ENCODE measurements around the gene ARL15. TPM values are rescaled to one million over a fixed set of nuclear protein-coding genes. Genes with fewer than 3 reads are reported as not detected.

ARL15 gene
- total RNA-seq, 2 experiments from 2014 or later, result 13.5 to 13.8 TPM

- Mint-ChIP-seq H3K9me3 (no peaks in the 10 kb centered on the region), H3K4me1 (no peaks in the 10 kb centered on the region), H3K36me3 (ENCODE audit: low read depth) (peaks cover 2% of the 10 kb centered on the region), H3K27ac (no peak overlapping the region), H3K4me3 (no peak overlapping the region), H3K27me3 (no peaks in the 10 kb centered on the region)
- POLR2A ChIA-PET, result no interaction called here
- CTCF ChIA-PET, result no interaction called here
- no peak for DNase-seq
Observed at GRCh38 chr5:54115735-54116403, 194.5 kb downstream of the ARL15 start.

DNA sequence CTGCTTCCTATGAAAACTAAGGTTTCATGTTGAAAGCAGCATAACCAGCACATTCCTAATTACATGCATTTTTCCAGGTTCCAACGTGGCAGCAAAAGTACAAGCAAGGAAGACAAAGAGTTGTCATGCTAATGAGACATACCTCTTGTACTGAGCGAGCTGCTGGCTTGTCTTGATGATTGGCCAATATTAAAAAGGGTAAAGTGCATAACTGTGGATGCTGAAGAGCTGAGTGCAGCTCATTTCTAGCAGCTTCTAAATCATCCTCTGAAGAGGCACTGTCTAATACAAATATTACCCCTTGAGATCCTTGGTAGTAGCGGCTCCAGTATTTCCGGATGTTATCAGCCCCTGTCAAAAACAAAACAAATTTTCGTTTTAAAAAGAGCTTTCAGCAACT, 197.3 kb downstream of the ARL15 start:
- no peak overlapping the region for H3K27ac Mint-ChIP-seq
- H3K36me3 Mint-ChIP-seq (ENCODE audit: low read depth), result peaks cover 2% of the 10 kb centered on the region
- DNase-seq, result no peak
- H3K4me1 Mint-ChIP-seq, result no peaks in the 10 kb centered on the region
- CTCF ChIA-PET, result no interaction called here
- no peaks in the 10 kb centered on the region for H3K27me3 Mint-ChIP-seq
- POLR2A ChIA-PET, result no interaction called here
- H3K9me3 Mint-ChIP-seq, result no peaks in the 10 kb centered on the region
- no peak overlapping the region for H3K4me3 Mint-ChIP-seq

DNA sequence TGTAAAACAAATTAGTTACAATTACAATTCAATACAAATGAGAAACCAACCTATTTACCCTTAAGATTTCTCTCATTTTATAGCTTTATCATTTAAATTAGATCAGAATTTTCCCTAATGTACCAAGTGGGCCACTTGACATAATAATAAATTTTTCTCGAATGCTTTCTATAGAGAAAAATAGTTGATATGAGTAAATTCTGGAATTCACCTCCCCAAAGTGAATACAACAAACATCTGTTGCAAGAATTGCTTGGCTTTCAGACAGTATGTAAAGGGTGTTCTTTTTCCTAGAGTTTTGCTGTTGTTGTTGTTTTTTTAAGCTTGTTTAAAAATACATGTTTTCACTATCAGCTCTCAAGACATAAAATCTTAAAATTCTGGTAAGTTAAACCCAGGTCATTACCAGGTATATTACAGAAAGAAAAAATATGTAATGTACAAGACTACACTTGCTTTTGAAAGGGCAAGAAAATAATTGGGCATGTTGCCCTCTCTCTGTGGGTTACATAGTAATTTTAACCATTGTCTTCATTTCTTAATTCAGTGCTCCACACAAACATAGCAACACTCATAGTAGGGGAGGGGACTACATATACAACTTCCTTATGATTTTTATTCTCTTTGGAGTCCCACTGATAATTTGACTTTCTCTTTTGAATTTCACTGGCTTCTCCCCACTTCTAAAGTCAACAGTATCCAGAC, 200.6 kb downstream of the ARL15 start:
- ChIA-PET CTCF (no interaction called here), POLR2A (no interaction called here)
- H3K9me3 Mint-ChIP-seq, result no peaks in the 10 kb centered on the region
- no peak overlapping the region for H3K4me3 Mint-ChIP-seq
- no peak overlapping the region for H3K27ac Mint-ChIP-seq
- DNase-seq, result no peak
- peaks cover 2% of the 10 kb centered on the region for H3K36me3 Mint-ChIP-seq (ENCODE audit: low read depth)
- no peaks in the 10 kb centered on the region for H3K4me1 Mint-ChIP-seq
- no peaks in the 10 kb centered on the region for H3K27me3 Mint-ChIP-seq

- Mint-ChIP-seq H3K4me1 (no peaks in the 10 kb centered on the region), H3K9me3 (no peaks in the 10 kb centered on the region), H3K27me3 (no peaks in the 10 kb centered on the region), H3K4me3 (no peak overlapping the region), H3K36me3 (ENCODE audit: low read depth) (peaks cover 2% of the 10 kb centered on the region), H3K27ac (no peak overlapping the region)
- no peak for DNase-seq
- ChIA-PET POLR2A (no interaction called here), CTCF (no interaction called here)
Observed at GRCh38 chr5:54108136-54108535, 202.2 kb downstream of the ARL15 start.

- Mint-ChIP-seq H3K27me3 (no peaks in the 10 kb centered on the region), H3K4me3 (no peak overlapping the region), H3K27ac (no peak overlapping the region), H3K9me3 (no peaks in the 10 kb centered on the region), H3K4me1 (no peaks in the 10 kb centered on the region), H3K36me3 (ENCODE audit: low read depth) (no peaks in the 10 kb centered on the region)
- ChIA-PET POLR2A (no interaction called here), CTCF (no interaction called here)
- DNase-seq, result no peak
Observed at GRCh38 chr5:54103871-54104270, 206.5 kb downstream of the ARL15 start.

GRCh38 chr5:54098267-54098666, 212.1 kb downstream of the ARL15 start:
- CTCF ChIA-PET, result no interaction called here
- no peak overlapping the region for H3K4me3 Mint-ChIP-seq
- no peaks in the 10 kb centered on the region for H3K4me1 Mint-ChIP-seq
- POLR2A ChIA-PET, result no interaction called here
- H3K9me3 Mint-ChIP-seq, result no peaks in the 10 kb centered on the region
- no peaks in the 10 kb centered on the region for H3K27me3 Mint-ChIP-seq
- no peaks in the 10 kb centered on the region for H3K36me3 Mint-ChIP-seq (ENCODE audit: low read depth)
- no peak for DNase-seq
- H3K27ac Mint-ChIP-seq, result no peak overlapping the region

DNA sequence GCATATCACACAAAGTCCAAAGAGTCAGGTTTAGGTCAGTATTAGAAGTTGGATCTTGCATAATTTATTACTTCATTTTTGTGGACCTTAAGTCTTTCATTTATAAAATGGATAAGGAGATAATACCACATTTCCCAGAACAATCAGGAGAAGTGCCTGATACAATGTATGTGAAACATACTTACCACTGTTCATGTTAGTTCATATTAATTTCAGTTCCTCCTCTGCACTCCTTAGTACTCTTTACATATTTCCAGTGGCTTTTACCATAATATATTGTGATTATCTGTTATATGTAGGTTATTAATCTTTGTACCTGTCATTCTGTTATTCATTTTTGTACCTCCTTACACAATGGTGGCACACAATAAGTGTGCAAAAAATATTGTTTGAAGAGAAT, 214.4 kb downstream of the ARL15 start:
- no peaks in the 10 kb centered on the region for H3K36me3 Mint-ChIP-seq (ENCODE audit: low read depth)
- H3K4me3 Mint-ChIP-seq, result no peak overlapping the region
- no peaks in the 10 kb centered on the region for H3K4me1 Mint-ChIP-seq
- no peak for DNase-seq
- H3K27me3 Mint-ChIP-seq, result no peaks in the 10 kb centered on the region
- H3K27ac Mint-ChIP-seq, result no peak overlapping the region
- POLR2A ChIA-PET, result no interaction called here
- no peaks in the 10 kb centered on the region for H3K9me3 Mint-ChIP-seq
- CTCF ChIA-PET, result no interaction called here

- Mint-ChIP-seq H3K4me3 (no peak overlapping the region), H3K36me3 (ENCODE audit: low read depth) (no peaks in the 10 kb centered on the region)
- CTCF ChIA-PET, result no interaction called here
Observed at GRCh38 chr5:54094706-54095105, 215.7 kb downstream of the ARL15 start.

GRCh38 chr5:54093861-54094260, 216.5 kb downstream of the ARL15 start:
- no peak for DNase-seq
- H3K9me3 Mint-ChIP-seq, result peaks cover 2% of the 10 kb centered on the region
- no peaks in the 10 kb centered on the region for H3K27me3 Mint-ChIP-seq
- no peak overlapping the region for H3K27ac Mint-ChIP-seq
- no peak overlapping the region for H3K4me3 Mint-ChIP-seq
- no peaks in the 10 kb centered on the region for H3K4me1 Mint-ChIP-seq
- ChIA-PET CTCF (no interaction called here), POLR2A (no interaction called here)
- no peaks in the 10 kb centered on the region for H3K36me3 Mint-ChIP-seq (ENCODE audit: low read depth)

More at GRCh38 chr5:54094706-54095105, 215.7 kb downstream of the ARL15 start:
- POLR2A ChIA-PET, result no interaction called here
- Mint-ChIP-seq H3K9me3 (no peaks in the 10 kb centered on the region), H3K27me3 (no peaks in the 10 kb centered on the region), H3K4me1 (no peaks in the 10 kb centered on the region), H3K27ac (no peak overlapping the region)
- no peak for DNase-seq

DNA sequence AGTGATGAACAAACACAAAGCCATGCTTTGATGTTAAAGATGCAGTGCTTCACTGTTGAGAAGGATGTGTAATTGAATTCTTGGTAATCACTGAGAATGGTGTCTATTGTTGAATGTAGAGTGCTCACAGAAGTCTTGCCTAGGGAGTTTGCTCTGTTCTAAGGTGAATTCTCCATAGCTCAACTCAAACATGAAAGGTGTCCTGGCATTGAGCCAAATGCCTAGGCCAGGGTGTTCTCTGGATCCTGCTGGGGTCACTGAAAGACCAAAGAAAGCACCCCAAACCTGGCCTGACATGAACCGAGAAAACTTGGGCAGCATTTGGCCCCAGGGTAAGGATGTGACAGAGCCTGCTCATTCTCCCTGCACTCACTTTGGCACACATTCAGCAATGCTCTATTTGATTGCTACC, 217.3 kb downstream of the ARL15 start:
- no peak overlapping the region for H3K4me3 Mint-ChIP-seq
- H3K9me3 Mint-ChIP-seq, result peaks cover 2% of the 10 kb centered on the region
- CTCF ChIA-PET, result no interaction called here

DNA sequence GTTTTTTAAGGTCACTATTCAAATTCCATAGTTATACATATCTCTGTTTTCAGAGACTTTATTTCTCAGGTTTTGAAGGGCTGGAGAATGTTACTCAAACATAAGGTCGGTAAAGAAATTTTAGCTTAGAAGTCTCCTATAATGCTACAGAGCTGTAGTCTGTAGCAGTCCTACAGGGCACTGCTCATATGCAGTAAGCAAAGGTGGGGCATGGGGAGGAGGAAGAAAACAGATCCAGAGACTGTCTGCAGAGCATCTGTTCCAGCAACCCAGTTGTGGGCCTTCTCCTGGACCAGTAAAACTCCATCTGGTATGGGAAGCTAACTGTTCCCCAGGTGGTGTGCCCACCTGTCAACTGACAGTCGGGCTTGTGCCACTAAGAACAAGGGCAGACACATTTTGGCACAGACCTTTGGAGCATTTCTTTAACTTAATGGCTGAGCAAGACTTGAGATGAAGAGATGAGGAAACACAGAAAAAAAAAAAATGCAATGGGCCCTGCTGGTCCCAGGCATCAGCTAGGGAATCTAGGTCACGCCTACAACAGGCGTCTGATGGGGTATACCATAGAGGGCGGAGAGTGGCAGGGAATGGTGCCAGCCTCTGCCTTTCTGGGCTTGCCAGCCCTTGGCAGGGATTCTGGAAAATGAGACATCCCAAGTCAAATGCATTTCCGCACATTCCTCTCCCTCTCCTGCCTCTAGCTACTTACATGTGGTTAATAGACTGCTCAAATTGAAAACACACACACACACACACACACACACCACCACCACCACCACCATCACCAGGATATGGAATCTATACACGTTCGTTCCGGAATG, 218.9 kb downstream of the ARL15 start:
- Mint-ChIP-seq H3K4me3 (no peak overlapping the region), H3K27ac (no peak overlapping the region), H3K27me3 (no peaks in the 10 kb centered on the region), H3K4me1 (no peaks in the 10 kb centered on the region), H3K36me3 (ENCODE audit: low read depth) (no peaks in the 10 kb centered on the region), H3K9me3 (peaks cover 2% of the 10 kb centered on the region)
- ChIA-PET CTCF (interaction anchor here (0.7 kb wide), 1 partner anchor 26 kb away, joined by 3 read pairs; no protein-coding TSS in a partner anchor), POLR2A (no interaction called here)
- no peak for DNase-seq

More for the DNA sequence above, 217.3 kb downstream of the ARL15 start:
- Mint-ChIP-seq H3K27ac (no peak overlapping the region), H3K4me1 (no peaks in the 10 kb centered on the region), H3K36me3 (ENCODE audit: low read depth) (no peaks in the 10 kb centered on the region), H3K27me3 (no peaks in the 10 kb centered on the region)
- POLR2A ChIA-PET, result no interaction called here
- no peak for DNase-seq

GRCh38 chr5:54090495-54091120, 219.8 kb downstream of the ARL15 start:
- Mint-ChIP-seq H3K9me3 (peaks cover 2% of the 10 kb centered on the region), H3K27me3 (no peaks in the 10 kb centered on the region), H3K36me3 (ENCODE audit: low read depth) (no peaks in the 10 kb centered on the region), H3K4me3 (no peak overlapping the region), H3K27ac (no peak overlapping the region), H3K4me1 (no peaks in the 10 kb centered on the region)
- ChIA-PET CTCF (no interaction called here), POLR2A (no interaction called here)
- no peak for DNase-seq

- H3K27me3 Mint-ChIP-seq, result no peaks in the 10 kb centered on the region
- no peaks in the 10 kb centered on the region for H3K4me1 Mint-ChIP-seq
- no peak overlapping the region for H3K4me3 Mint-ChIP-seq
- ChIA-PET CTCF (no interaction called here), POLR2A (no interaction called here)
- DNase-seq, result no peak
- H3K9me3 Mint-ChIP-seq, result peaks cover 2% of the 10 kb centered on the region
- no peak overlapping the region for H3K27ac Mint-ChIP-seq
- H3K36me3 Mint-ChIP-seq (ENCODE audit: low read depth), result no peaks in the 10 kb centered on the region
Observed at GRCh38 chr5:54088081-54088480, 222.3 kb downstream of the ARL15 start.

Measured in activated CD4-positive, alpha-beta memory T cell treated with anti-CD3 and anti-CD28 coated beads, Interleukin-2, amount 10 ng/mL, durations not matched to agents 7 days and 5 days (primary cell).